ENCODE results near the gene TEX2. TPM values are rescaled to one million over a fixed set of nuclear protein-coding genes. Genes with fewer than 3 reads are reported as not detected.

Gene TEX2, protein sequence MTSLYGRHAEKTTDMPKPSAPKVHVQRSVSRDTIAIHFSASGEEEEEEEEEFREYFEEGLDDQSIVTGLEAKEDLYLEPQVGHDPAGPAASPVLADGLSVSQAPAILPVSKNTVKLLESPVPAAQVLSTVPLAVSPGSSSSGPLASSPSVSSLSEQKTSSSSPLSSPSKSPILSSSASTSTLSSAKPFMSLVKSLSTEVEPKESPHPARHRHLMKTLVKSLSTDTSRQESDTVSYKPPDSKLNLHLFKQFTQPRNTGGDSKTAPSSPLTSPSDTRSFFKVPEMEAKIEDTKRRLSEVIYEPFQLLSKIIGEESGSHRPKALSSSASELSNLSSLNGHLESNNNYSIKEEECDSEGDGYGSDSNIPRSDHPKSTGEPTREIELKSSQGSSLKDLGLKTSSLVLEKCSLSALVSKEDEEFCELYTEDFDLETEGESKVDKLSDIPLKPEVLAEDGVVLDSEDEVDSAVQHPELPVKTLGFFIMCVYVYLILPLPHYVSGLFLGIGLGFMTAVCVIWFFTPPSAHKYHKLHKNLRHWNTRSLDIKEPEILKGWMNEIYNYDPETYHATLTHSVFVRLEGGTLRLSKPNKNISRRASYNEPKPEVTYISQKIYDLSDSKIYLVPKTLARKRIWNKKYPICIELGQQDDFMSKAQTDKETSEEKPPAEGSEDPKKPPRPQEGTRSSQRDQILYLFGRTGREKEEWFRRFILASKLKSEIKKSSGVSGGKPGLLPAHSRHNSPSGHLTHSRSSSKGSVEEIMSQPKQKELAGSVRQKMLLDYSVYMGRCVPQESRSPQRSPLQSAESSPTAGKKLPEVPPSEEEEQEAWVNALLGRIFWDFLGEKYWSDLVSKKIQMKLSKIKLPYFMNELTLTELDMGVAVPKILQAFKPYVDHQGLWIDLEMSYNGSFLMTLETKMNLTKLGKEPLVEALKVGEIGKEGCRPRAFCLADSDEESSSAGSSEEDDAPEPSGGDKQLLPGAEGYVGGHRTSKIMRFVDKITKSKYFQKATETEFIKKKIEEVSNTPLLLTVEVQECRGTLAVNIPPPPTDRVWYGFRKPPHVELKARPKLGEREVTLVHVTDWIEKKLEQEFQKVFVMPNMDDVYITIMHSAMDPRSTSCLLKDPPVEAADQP
- 12.7 and 24.5 TPM in 2 replicates for total RNA-seq

DNA sequence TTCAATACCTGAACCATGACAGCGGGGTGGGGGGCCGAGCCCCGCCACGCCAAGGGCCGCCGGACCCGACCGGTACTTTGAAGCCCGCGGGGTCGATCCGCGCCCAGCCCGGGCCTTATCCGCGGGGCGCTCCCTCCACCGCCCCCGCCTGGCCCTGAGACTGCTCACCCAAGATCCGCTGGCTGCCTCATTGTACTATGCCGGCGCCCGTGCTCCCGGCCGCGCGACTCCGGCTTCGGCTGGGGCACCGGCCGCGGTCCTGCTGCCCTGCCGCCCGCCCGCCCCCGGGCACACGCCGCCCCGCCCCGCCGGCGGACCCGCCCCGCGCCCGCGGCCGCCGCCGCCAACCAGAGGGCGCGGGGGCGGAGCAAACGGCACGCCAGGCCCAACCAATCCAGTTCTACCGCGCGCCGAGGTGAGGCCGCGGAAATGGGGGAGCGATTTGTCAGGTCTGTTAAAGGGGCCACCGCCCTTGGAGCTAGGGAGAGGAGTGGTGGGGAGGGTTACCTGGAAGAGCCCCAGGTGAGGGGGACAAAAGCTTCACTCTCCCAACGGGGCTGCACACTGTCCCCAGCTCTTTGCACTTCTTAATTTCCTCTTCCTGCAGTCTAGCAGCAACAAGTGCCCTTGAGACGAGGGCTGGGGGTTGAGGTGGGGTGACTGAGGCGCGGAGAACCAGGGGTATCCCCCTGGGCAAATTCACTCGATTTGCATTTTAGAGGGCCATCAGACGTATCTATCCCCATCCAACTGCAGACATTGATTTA, at the start of gene TEX2:
Gene TEX2 (minus strand): TSS at position 261 of the 767 bp plus-strand sequence. CDS start 49,043 bp downstream, outside the sequence.

DNA sequence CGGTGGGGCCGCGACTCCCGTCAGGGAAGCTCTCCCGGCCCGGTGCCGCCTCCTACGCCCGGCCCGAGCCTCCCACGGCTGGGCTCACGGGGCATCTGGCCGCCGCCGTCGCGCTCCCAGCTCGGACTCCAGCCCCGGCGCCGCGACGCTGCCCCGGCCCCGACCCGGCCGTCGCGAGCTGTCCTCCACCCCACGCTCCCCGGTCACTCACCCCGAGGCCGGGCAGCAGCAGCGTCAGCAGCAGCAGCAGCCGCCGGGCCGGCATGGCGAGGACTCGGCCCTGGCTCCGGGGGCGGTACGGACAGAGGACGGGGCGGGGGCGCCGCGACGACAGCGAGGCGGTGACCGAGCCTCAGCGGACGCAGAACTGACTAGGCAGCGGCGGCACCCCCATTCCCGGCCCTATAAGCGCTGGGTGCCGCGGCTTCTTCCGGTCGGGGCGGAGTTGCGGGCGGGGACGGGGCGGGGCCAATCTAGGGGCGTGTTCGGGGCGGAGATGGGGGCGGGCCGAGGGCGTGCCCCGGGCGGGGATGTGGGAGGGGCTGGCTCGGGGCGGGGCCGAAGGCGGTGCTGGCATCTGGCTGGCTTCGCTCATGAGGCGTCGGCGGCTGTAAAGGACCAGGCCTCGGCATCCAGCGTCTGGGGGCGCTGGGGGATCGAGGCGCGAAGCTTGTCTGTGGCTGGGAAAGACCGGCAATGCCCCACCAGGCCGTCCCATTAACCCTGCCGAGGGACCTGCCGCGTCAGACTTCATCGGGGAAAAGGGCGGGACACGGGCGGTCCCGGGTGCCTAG, 133.1 kb downstream of the TEX2 start, which contains the start of gene ERN1:
Gene ERN1 (minus strand): TSS at position 380 of the 794 bp plus-strand sequence. CDS start 115 bp downstream, at position 265.

Other genes starting within 250 kb of the TEX2 start
- 743 and 963 TPM in 2 replicates for gene ICAM2, start 242.6 kb downstream of the TEX2 start, total RNA-seq
- gene ERN1, start 133.1 kb downstream of the TEX2 start, total RNA-seq: 10.1 and 12.5 TPM in 2 replicates
- 443 and 522 TPM in 2 replicates for gene PECAM1, start 127.6 kb upstream of the TEX2 start, total RNA-seq
- 2.9 and 8.1 TPM in 2 replicates for gene MILR1, start 185.9 kb upstream of the TEX2 start, total RNA-seq
- 7.8 and 17.8 TPM in 2 replicates for gene POLG2, start 233.8 kb upstream of the TEX2 start, total RNA-seq
- gene DDX5, start 243.0 kb upstream of the TEX2 start, total RNA-seq: 396 and 537 TPM in 2 replicates
- gene CEP95, start 243.7 kb upstream of the TEX2 start, total RNA-seq: 16.6 and 19.5 TPM in 2 replicates

Measured in epithelial cell of umbilical artery (primary cell).